CD4-positive, alpha-beta T cell treated with Interleukin-15 for 4 hours (primary cell): ENCODE measurements around the gene HSPA4L.

Experiments
- DNase-seq: peaks from one replicate; pipeline ENCODE4 v3.0.0-alpha.2; 2020; ENCODE audit warnings: low spot score

Gene HSPA4L

DNA sequence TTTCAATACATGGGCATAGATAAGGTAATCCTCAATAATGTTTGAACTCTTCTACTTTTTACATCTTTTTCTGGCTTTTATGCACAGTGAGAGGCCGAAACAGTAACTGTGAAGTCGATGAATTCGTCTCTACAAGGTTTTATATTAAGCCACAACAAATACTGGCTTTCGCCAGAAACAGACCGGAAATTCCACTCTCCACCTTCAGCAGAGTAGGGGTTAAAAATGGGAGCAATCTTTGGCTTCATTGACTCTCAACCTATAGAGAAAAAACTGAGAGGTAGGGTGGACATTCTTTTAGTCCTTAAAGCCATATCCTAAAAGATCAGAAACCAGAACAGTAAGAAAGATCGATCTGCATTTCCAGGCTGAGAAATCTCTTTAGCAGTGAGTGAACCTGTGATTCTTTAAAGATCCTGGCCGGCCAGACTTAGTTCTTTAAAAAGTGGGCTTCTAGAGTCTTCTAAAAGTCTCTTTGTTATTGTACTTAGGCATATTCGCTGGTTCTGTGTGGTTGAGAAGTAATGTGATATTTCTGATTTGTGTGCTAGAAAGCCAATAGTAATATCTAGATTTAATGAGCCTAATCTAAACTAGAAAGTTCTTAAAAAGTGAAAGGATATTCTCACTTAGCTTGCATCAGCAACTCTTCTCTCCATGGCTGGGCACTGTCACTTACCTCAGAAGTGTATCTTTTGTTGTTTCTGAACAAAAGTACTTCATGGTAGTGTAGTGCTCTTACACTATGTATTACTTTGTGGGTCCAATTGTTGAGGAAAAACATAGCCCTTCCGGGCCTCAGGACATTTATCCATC, 2.0 kb downstream of the HSPA4L start:
- DNase-seq, result no peak

DNA sequence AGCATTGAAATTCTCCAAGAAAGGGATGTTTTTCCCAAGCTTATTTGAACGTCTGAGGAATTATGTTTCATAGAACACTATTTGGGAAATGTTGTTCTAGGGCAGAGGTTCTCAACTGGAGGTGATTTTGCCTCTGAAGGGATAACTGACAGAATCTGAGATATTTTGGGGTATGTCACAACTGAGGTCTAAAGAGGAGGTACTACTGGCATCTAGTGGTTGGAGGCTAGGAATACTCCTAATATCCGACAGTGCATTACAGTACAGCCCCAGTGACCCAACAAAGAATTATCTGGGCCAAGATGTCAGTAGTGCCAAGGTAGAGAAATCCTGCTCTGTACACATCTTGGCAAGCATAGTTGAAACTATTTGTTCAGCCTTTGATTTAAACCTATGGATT, 6.4 kb downstream of the HSPA4L start:
- DNase-seq, result no peak

DNA sequence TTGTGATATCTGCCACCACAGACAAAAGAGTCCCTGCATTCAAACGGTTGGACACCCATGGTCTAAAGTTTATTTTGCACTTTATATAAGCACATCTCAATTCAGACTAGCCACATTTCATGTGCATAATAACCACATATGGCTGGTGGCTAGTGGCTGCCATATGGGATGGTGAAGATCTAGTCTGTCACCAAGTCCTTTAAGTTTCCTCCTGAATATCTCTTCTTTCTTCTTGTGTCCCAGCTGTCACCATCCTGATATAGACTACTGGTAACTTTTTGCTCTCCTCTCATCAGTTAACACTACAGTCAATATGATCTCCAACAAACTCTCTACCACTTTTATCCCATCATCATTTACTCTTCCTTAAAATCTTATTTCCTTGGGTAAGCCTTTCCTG, 9.3 kb downstream of the HSPA4L start:
- DNase-seq, result no peak

DNA sequence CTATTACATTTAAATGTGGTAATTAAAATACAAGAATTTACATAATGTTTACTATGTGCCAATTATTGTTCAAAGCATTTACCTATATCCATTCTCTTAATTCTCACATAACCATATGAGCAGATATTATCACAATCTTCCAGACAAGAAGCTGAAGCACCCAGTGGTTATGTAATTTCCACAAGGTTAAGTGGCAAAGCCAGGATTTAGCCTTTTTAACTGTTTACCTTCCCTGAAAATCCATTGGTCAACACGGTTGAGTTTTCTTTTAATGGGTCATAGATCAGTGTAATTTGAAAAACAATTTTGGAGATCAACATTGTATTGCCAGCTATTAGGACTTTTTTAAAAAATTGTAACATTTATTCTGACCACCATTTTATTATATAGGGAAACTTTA, 11.4 kb downstream of the HSPA4L start:
- DNase-seq, result no peak

DNA sequence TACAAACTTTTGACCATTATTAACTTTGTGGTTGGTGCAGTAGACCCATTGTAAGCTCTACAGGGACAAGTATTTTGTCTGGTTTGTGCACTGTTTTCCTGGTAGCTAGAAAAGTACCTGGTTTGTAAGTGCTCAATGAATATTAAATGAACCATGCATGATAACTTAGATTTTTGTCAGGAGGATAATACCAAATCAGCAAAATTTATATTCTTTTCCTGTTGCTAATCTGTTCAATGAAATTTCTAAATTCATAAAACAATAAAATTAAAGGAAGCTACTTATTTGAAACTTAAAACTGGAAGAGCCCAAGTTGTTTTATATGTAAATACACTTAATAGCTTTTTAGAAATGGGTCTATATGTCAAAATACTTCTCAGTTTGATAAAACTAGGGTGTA, 17.6 kb downstream of the HSPA4L start:
- DNase-seq, result no peak

DNA sequence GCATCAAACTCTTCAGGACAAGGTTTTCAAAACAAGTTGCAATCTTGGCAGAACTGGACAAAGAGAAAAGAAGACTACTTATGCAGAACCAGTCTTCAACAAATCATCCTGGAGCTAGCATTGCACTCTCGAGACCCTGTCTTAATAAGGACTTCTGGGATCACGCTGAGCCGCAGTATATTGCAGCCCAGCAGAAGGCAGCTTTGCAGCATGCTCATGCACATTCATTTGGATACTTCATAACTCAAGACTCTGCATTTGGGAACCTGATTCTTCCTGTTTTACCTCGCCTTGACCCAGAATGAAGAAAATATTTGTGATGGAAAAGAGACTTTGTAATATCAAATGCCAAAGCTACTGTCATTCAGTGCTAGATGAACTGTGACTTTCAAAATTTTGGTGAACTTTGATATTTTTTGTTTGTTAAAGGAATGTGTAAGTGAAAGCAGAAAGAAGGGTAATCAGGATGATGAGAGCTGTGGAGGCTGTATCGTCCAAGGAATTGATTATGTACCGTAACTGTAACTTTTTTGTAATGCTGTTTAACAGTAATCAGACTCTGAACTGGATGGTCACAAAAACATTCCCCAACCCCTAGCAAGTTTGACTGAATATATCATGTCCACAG, 27.2 kb downstream of the HSPA4L start:
- DNase-seq, result no peak

DNA sequence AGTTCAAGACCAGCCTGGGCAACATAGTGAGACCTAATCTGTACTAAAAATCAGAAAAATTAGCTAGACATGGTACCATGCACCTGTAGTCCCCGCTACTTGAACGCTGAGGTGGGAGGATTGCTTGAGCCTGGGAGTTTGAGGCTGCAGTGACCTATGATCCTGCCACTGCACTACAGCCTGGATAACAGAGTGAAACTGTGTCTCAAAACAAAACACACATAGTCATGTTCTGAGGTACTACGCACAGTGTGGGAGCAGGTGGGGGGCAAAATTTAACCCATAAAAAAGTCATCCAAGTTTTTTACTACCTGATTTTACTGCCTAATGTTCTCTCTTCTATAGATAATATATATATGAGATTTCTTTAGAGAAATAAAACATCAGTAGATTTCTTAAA, 28.4 kb downstream of the HSPA4L start:
- no peak for DNase-seq

DNA sequence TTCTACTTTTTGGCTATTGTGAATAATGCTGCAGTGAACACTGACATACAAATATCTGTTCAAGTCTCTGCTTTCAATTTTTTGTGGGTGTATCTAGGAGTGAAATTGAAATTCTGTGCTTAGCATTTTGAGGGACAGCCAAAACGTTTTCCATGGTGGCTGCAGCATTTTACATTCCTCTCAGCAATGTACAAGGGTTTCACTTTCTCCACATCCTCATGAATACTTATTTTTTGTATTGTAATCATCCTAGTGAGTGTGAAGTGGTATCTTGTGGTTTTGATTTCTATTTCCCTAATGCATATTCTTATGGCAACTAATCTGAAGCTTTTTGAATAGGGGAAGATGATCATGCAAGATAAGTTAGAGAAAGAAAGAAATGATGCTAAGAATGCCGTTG, 40.3 kb downstream of the HSPA4L start:
- no peak for DNase-seq

DNA sequence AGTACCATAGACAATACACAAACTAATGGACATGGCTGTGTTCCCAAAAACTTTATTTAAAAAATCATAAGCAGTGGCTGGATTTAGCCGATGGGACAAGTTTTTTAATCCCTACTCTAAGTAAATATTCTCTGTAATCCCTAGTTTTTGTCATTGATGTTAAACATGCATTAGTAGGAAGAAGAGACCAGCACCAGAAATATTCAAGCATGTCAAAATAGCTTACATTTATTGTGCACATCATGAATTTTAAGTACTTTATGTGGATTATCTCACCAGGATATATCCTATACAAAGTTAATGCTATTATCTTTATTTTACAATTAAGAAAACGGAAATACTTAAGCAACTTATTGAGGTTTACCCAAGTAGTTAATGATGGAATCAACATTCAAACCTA, 46.0 kb downstream of the HSPA4L start:
- DNase-seq, result no peak

DNA sequence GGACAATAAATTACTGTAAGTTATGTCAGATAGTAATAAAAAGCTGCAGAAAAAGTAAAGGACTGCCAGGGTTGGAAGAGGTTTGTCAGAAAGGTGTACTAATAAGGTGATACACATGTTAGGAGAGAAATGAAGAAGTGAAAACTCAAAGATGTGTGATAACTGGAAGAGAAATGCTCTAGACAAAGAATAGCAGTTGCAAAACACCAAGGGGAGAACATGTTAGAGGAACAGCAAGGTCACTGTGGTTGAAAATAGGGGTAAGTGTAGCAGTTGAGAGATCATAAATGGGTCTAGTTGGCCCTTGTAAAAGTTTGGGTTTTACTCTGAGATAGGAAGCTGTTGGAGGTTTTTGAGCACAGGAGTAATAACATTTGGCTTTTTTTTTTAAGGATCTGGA, 46.9 kb downstream of the HSPA4L start:
- no peak for DNase-seq

DNA sequence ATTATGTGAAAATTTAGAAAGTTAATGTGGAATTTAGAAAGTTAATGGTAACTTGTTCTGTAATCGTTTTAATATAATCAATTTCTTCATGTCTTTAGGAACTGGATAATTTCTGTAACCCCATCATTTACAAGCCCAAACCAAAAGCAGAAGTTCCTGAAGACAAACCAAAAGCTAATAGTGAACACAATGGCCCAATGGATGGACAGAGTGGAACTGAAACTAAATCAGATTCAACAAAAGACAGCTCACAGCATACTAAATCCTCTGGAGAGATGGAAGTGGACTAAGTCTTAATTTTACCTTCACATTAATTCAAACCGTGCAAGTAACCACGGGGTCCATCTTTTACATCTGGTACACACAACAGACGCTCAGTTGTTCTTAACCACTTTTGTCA, 50.5 kb downstream of the HSPA4L start:
- DNase-seq, result no peak

DNA sequence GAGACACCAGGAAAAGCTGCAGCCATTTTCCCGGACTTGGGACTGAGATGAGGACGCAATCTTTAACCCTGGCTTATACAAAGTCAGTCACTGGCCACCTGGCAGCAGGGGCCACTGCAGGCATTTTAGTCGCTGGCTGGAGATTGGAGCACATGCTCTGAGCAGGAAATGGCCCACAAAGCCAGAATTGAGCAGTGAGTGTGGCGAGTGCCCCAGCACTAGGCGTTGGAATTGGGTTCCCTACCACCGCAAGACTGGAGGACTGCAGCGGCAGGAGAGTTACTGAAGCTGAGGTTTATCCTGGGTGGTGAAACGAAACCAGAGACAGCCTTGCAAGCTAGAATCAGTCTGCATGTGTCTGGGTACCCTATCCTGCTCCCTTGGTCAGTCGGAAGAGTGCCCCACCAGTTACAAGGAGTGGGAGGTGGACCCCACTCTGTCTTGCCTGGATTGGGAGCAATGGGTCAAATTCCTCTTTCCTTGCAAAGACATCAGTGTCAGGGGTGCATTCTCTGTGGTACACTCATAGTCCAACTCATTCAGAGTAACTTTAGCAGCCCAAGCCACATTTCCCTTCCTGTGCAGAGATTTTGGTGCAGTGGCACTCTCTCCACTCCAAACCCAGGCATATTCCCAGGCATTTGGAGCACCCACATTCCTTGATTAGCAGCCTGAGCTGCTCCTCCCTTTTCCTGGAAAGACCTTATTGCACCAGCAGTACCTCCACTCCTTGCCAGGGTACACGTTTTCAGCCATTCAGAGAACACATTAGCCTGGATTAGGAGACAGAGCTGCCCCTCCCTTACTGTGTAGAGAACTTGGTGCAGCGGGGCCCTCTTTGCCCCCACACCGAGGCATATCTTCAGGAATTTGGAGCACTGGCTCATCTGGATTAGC, 61.8 kb downstream of the HSPA4L start:
- DNase-seq, result no peak

DNA sequence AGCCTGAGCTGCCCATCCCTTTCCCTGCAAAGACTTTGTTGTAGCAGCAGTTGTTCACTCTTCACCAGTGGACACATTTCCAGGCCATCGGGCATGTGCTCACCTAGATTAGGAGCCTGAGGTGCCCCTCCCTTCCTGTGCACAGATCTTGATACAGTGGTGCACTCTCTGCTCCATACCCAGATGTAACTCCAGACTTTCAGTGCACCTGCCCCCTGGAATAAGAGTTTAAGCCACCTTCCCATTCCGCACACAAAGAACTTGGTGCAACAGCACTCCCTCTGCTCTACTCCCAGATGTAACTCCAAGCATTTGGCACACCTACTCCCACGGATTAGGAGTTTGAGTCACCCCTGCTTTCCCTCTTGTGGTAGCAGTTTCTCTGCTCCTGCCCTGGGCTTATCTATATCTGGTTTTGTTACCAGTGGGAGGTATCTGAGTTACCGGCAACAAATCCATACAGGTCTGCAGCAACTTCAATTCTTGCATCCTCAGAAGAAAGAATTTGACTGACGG, 62.5 kb downstream of the HSPA4L start:
- DNase-seq, result no peak

DNA sequence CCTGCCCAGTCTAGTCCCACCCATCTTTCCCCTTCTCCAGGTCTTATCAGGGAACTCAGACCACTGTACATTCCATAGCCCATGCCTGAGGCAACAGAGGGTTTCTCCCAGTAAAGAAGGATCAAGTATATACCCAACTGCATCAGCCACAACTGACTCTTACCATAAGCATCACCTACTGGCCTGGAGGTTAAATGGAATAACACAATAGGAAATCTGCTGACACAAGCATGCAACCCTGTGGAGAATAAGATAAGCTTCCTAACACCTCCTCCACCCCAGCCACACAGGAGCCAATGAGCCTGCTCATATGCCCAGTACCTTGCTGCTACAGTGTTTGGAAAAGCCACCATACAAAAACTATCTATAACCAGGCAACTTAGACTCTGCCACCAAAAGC, 63.9 kb downstream of the HSPA4L start:
- no peak for DNase-seq

DNA sequence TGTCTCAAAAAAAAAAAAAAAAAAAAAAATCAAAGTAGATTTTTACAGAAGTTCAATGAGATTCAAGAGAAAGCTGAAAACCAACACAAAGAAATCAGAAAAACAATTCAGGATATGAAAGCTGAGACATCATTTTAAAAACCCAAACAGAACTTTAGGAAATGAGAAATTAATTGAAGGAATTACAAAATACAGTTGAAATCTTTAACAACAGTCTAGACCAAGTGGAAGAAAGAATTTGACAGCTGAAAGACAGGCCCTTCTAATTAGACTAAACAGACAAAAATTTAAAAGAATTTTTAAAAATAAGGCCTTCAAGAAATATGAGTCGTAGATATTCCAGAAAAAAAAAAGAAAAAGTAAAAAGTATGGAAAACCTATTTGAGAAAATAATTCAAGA, 64.6 kb downstream of the HSPA4L start:
- no peak for DNase-seq

DNA sequence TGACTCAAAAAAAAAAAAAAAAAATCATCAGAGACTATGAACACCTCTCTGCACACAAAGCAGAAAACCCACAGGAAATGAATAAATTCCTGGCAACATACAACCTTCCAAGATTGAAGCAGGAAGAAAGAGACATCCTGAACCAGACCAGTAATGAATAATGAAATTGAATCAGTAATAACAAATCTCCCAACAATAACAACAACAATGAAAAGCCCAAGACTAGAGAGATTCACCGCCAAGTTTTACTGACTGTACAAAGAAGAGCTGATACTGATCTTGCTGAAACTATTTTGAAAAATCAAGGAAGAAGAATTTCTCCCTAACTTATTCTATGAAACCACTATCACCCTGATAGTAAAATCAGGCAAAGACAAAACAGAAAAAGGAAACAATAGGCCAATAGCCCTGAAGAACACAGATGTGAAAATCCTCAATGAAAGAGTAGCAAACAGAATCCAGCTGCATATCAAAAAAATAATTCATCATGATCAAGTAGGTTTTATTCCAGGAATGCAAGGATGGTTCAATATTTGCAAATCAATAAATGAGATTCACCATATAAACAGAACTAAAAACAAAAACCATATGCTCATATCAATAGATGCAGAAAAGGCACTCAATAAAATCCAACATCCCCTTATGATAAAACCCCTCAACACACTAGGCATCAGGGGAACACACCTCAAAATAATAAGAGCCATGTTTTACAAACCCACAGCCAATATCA, 67.5 kb downstream of the HSPA4L start:
- DNase-seq, result no peak

DNA sequence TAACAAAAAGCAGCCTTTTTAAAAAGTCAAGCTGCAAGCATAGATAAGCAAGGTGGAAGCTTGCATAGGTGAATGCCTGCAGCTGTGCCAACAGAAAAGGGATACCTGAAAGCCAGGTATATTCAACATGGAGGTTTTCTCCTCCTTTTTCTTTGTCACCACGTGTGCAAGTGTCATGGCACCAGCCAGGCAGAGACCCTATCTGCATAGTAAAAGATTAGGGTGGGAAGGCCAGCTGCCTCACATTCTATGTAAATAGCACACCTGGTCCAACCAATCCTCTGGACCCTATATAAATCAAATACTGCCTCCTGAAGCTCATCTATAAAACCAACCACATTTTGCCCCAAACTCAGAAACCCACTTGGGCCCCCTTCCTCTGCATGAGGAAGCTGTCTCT, 70.5 kb downstream of the HSPA4L start:
- no peak for DNase-seq

DNA sequence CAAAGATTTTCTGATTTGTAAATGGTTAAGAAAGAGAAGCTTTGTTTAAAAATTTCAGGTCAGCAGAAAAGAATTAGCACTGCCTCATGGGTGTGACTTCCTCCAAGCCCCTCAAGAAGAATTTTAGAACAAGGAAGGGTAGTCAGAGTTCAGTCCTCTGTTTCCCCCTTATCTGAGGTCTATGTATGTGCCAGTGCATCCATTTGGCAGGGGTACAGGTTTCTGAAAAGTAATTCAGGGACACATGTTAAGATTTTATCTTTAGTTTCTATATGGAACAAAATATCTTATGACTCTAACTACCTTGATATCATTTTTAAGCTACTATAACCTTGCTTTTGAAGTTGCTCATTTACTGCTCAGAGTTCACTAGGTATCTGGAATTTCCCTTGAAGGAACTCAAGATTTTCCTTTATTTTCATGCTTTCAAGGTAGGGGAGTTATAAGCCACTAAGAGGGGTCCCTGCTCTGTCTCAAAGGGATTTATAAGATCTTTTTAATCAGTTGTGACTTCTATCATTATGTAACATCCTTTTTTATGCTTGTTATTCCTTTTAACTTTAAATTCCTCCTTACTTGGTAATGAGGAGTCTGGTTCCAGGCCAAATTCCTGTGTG, 74.2 kb downstream of the HSPA4L start:
- DNase-seq, result no peak

DNA sequence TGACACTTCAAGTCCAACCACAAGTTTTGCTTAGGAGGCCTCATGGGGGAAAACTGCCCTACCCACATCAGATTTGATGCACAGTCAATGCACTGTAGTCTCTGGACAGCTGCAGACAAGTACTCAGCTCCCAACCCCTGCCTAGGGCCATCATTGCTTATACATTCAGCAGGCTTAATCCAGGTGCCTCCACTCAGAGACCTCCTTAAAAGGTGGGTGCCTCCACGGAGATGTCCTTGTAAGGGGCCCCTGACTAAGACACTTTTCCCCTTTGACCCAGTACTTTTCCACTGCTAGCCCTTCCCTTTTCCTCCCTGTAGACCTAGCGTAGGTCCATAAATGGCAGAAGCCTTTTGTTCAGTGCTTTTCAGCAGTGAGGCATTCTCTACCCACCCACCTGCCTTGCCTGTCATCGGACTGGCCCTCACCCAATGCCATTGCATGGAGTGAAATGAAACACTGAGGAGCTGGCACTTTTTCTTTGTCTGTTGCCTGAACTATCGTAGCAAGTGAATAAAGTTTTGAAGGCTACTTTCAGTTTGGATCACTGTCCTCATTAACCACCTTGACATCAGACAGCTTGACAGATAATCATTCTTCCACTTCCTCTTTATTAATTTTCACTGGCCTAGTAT, 74.8 kb downstream of the HSPA4L start:
- DNase-seq, result no peak

DNA sequence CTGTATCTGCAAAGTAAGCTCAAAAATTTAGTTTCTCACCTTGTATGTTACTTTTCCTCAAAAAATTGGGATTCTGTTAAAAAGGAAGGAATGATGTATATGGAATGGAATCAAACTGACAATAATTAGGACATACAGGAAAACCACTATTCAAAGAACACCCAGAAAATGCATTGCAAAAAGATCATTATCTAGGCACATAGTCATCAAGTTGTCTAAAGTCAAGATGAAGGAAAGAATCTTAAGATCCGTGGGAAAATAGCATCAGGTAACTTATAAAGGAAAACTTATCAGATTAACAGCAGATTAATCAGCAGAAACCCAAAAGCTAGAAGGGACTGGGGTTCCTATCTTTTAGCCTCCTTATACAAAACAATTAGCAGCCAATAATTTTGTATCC, 75.5 kb downstream of the HSPA4L start:
- DNase-seq, result no peak

DNA sequence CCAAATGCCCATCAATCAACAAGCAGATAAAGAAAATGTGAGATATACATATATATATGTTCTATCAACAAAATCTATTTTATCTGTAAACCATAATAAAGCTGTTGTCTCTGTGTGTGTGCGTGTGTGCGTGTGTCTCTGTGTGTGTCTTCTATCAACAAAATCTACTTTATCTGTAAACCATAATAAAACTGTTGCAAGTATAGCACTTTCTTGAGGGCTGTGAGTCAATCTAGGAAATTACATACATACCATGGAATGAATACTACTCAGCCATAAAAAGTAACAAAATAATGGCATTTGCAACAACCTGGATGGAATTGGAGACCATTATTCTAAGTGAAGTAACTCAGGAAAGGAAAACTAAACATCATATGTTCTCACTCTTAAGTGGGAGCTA, 86.1 kb downstream of the HSPA4L start:
- DNase-seq, result no peak
